PFSK-1 (cell line): Measurements from ENCODE around the gene PNKP.

ENCODE experiments used
- FOXP2 ChIP-seq: optimal IDR thresholded peaks from 2 replicates; pipeline ENCODE3; 2011; ENCODE audit warnings: borderline replicate concordance, control low read depth, inconsistent platforms; ENCODE audit not compliant: insufficient read depth; ENCODE audit errors: extremely low read length, extremely low read depth
- POLR2AphosphoS5 ChIP-seq: IDR thresholded peaks from 2 replicates; pipeline ENCODE4 v1.6.1; 2012; ENCODE audit warnings: low read depth, mild to moderate bottlenecking, control low read depth, low read length, moderate library complexity
- REST ChIP-seq, 2 experiments: IDR thresholded peaks; 2 replicates each; pipeline versions ENCODE4 v1.6.1 to v1.8.0; 2011 to 2012; ENCODE audit warnings: low read depth in 2 of 2, low read length in 2 of 2, control low read depth in 1 of 2, inconsistent platforms in 1 of 2, mild to moderate bottlenecking in 1 of 2, moderate library complexity in 1 of 2; ENCODE audit not compliant: insufficient read depth in 1 of 2
- SIN3A ChIP-seq: IDR thresholded peaks from 2 replicates; pipeline ENCODE4 v1.6.1; 2012; ENCODE audit warnings: mild to moderate bottlenecking, low read length, moderate library complexity, borderline replicate concordance; ENCODE audit not compliant: insufficient read depth
- TAF1 ChIP-seq: IDR thresholded peaks from 2 replicates; pipeline ENCODE4 v1.6.1; 2012; ENCODE audit warnings: low read length, control low read depth, borderline replicate concordance; ENCODE audit not compliant: insufficient read depth

Gene PNKP

GRCh38 chr19:49861107-49861506 is 6.3 kb downstream of the PNKP start:
- TF ChIP-seq FOXP2: no peak
- peak; percentile 9; the same call in 1 of the 2 replicates for TF ChIP-seq POLR2AphosphoS5
- no peak for TF ChIP-seq SIN3A
- no peak for TF ChIP-seq REST (IDR thresholded peaks at IDR 0.05; ENCODE audit: insufficient read depth in 1 of 2, low read depth in 2 of 2, low read length in 2 of 2)
- no peak for TF ChIP-seq TAF1

GRCh38 chr19:49860336-49861102 is 6.9 kb downstream of the PNKP start:
- TF ChIP-seq POLR2AphosphoS5 (peak; percentile 19; the same call in 1 of the 2 replicates), FOXP2 (no peak), TAF1 (no peak)

DNA sequence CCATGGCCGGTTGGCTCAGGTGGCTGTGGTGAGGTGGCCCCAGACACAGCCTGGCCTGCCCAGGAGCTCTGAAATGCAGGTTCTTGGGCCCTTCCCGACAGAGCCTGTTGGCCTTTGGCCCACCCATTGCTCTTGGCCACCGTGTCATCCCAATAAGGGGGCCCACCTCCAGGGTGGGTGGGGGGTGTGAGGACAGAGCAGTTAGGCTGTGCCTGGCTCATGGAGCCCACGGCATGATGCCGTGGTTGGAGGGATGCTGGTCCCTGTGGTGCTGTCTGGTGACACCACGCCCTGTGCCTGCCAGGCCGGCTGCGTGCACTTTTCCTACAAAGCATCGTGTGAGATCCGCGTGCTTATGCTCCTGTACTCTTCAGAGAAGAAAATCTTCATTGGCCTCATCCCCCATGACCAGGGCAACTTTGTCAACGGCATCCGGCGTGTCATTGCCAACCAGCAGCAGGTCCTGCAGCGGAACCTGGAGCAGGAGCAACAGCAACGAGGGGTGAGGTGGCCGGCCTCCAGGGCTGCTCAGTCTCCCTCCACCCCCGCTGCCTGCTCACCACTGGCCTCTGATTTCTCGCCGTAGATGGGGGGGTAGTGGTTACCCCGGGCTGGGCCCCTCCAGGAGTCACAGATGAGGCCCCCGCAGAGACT is 7.6 kb downstream of the PNKP start:
- TF ChIP-seq REST (IDR thresholded peaks at IDR 0.05; ENCODE audit: insufficient read depth in 1 of 2, low read depth in 2 of 2, low read length in 2 of 2): no peak

- no peak for TF ChIP-seq TAF1
- TF ChIP-seq POLR2AphosphoS5: peak; percentile 46; the same call in 1 of the 2 replicates
- no peak for TF ChIP-seq FOXP2
- no peak for TF ChIP-seq REST (IDR thresholded peaks at IDR 0.05; ENCODE audit: insufficient read depth in 1 of 2, low read depth in 2 of 2, low read length in 2 of 2)
- no peak for TF ChIP-seq SIN3A
Observed at GRCh38 chr19:49858088-49858985, 9.0 kb downstream of the PNKP start.

- no peak for TF ChIP-seq REST (IDR thresholded peaks at IDR 0.05; ENCODE audit: insufficient read depth in 1 of 2, low read depth in 2 of 2, low read length in 2 of 2)
- TF ChIP-seq POLR2AphosphoS5: no peak; the same call in 1 of the 2 replicates
Observed at GRCh38 chr19:49857838-49858087, 9.6 kb downstream of the PNKP start.
